NT2/D1 (cell line): ENCODE measurements around the gene DHCR24.

ENCODE experiments used
- DNase-seq: peaks from one replicate; pipeline ENCODE4 v3.0.0-alpha.2; 2011; ENCODE audit warnings: low read depth, low spot score
- H3K27me3 ChIP-seq: 2 replicates; pipeline ENCODE4 v1.6.0; 2011; ENCODE audit warnings: mild to moderate bottlenecking; ENCODE audit not compliant: insufficient read length, insufficient read depth
- H3K36me3 ChIP-seq: 2 replicates; pipeline ENCODE4 v1.6.1; 2011; ENCODE audit warnings: mild to moderate bottlenecking, low read length, mixed read lengths; ENCODE audit not compliant: insufficient read depth, insufficient read length
- H3K4me1 ChIP-seq: 2 replicates; pipeline ENCODE4 v1.5.1; 2011; ENCODE audit not compliant: insufficient read depth, insufficient read length
- H3K4me3 ChIP-seq: 2 replicates; pipeline ENCODE4 v1.5.1; 2011; ENCODE audit warnings: low read depth; ENCODE audit not compliant: insufficient read length
- H3K9ac ChIP-seq: 2 replicates; pipeline ENCODE4 v1.6.0; 2011; ENCODE audit warnings: low read depth; ENCODE audit not compliant: insufficient read length
- H3K9me3 ChIP-seq: 2 replicates; pipeline ENCODE4 v1.5.1; 2011; ENCODE audit warnings: mild to moderate bottlenecking, low read length; ENCODE audit not compliant: insufficient read depth
- SUZ12 ChIP-seq: IDR thresholded peaks from 2 replicates; pipeline ENCODE4 v1.6.1; 2011; ENCODE audit not compliant: insufficient read length, insufficient read depth; ENCODE audit errors: extremely low read depth
- YY1 ChIP-seq: IDR thresholded peaks from 2 replicates; pipeline ENCODE4 v1.6.1; 2011; ENCODE audit not compliant: insufficient read length, insufficient read depth
- ZNF274 ChIP-seq: IDR thresholded peaks from 2 replicates; pipeline ENCODE4 v1.6.1; 2011; ENCODE audit warnings: mild to moderate bottlenecking, low read depth, low read length

DHCR24 gene

GRCh38 chr1:54842206-54842915, 44.6 kb downstream of the DHCR24 start:
- H3K9ac ChIP-seq, result no peak overlapping the region
- no peak for TF ChIP-seq YY1
- TF ChIP-seq SUZ12, result no peak
- no peak for TF ChIP-seq ZNF274
- no peak for DNase-seq
- H3K4me1 ChIP-seq, result no peaks in the 10 kb centered on the region
- peaks cover 2% of the 10 kb centered on the region for H3K36me3 ChIP-seq
- no peaks in the 10 kb centered on the region for H3K27me3 ChIP-seq
- no peaks in the 10 kb centered on the region for H3K9me3 ChIP-seq
- no peak overlapping the region for H3K4me3 ChIP-seq

DNA sequence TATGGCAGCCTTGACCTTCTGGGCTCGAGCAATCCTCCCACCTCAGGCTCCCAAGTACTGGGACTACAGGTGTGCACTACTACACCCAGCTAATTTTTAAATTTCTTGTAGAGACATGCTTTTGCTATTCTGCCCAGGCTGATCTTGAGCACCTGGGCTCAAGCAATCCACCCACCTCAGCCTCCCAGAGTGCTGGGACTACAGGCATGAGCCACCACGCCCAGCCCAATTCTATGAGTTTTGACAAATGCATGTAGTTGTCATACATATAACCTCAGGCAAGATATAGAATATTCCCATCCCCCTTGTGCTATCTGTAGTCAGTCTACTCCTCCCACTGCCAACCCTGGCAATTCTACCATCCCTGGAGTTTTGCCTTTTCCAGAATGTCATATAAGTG, 47.2 kb downstream of the DHCR24 start:
- TF ChIP-seq ZNF274 (no peak), YY1 (no peak), SUZ12 (no peak)
- H3K9me3 ChIP-seq, result no peaks in the 10 kb centered on the region
- no peak for DNase-seq
- H3K9ac ChIP-seq, result no peak overlapping the region
- no peaks in the 10 kb centered on the region for H3K4me1 ChIP-seq
- H3K4me3 ChIP-seq, result no peak overlapping the region
- no peaks in the 10 kb centered on the region for H3K36me3 ChIP-seq
- H3K27me3 ChIP-seq, result peaks cover 4% of the 10 kb centered on the region

- no peak overlapping the region for H3K9ac ChIP-seq
- no peak overlapping the region for H3K4me3 ChIP-seq
- H3K27me3 ChIP-seq, result peaks cover 4% of the 10 kb centered on the region
- H3K4me1 ChIP-seq, result no peaks in the 10 kb centered on the region
- H3K36me3 ChIP-seq, result no peaks in the 10 kb centered on the region
- TF ChIP-seq ZNF274, result no peak
- TF ChIP-seq SUZ12, result no peak
- H3K9me3 ChIP-seq, result no peaks in the 10 kb centered on the region
- no peak for DNase-seq
Measured at GRCh38 chr1:54838565-54839180, 48.3 kb downstream of the DHCR24 start.

DNA sequence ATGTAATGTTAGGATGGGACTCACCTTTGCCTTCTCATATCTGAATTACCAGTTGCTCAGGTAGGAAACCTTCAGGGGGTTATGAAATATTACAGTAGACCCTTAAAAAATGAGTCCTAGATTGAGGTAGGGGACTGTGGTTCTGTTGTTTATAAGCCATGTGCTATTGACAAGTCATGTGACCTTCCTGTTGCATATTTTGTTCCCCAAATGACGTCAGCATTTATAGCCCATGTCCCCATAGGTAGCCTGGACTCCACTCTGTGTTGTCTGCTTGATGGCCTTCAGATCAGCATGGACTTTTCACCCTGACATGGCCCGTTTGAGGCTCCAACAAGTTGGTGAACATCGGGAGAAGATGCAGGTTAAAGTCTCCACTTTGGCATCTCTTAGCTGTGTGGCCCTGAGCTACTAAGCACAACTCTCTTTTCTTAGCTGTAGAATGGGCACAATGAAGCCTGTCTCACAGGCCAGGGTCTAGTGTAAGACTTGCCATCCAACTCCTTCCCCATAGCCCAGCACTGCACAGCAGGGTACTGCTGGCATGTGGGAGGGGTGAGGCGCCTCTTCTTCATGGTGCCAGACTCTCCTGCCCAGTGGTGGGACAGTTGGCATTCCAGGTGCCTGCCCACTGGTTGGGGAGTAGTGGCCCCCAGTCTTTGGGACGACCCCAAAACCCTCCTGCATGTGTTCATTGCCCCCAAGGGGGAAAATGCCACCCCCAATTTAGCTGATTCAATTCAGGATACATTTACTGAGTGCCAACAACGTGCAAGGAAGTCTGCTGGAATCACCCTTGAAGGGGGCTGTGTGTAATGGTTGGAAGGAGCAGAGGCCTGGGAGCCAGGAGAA, 49.8 kb downstream of the DHCR24 start:
- H3K4me1 ChIP-seq, result no peaks in the 10 kb centered on the region
- no peak overlapping the region for H3K9ac ChIP-seq
- no peaks in the 10 kb centered on the region for H3K9me3 ChIP-seq
- no peaks in the 10 kb centered on the region for H3K36me3 ChIP-seq
- no peak for TF ChIP-seq SUZ12
- TF ChIP-seq YY1, result no peak
- no peak for TF ChIP-seq ZNF274
- no peak for DNase-seq
- no peak overlapping the region for H3K4me3 ChIP-seq
- peaks cover 4% of the 10 kb centered on the region for H3K27me3 ChIP-seq

DNA sequence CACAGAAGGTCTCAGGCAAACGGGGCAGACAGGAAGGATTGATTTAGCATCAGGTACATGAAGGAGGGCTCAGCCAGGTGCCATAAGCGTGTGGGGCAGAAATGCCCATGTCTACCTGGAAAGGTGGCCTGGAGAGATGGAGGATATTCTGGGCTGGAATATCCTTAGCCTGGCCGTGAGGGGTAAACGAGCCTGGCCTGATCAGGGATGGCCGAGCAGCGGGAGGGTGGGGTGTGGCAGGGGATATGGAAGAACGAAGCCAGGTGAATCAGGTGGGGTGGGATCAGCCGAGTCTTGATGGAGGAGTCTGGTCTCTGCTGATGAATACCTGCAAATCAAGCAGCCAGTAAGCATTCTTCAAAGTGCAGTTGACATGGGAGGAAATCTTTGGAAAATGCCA, 50.4 kb downstream of the DHCR24 start:
- H3K4me3 ChIP-seq, result no peak overlapping the region
- H3K27me3 ChIP-seq, result peaks cover 4% of the 10 kb centered on the region
- no peaks in the 10 kb centered on the region for H3K36me3 ChIP-seq
- no peaks in the 10 kb centered on the region for H3K9me3 ChIP-seq
- no peak for TF ChIP-seq SUZ12
- no peaks in the 10 kb centered on the region for H3K4me1 ChIP-seq
- no peak for DNase-seq
- no peak overlapping the region for H3K9ac ChIP-seq

- no peak for DNase-seq
- Histone ChIP-seq H3K27me3 (peaks cover 4% of the 10 kb centered on the region), H3K9ac (no peak overlapping the region), H3K4me1 (no peaks in the 10 kb centered on the region), H3K9me3 (no peaks in the 10 kb centered on the region), H3K36me3 (no peaks in the 10 kb centered on the region), H3K4me3 (no peak overlapping the region)
- TF ChIP-seq ZNF274 (no peak), YY1 (no peak), SUZ12 (no peak)
Measured at GRCh38 chr1:54835970-54836369, 51.0 kb downstream of the DHCR24 start.
